ENCODE measurements around the gene NPIPA8.
"Not testable (repeated sequence)": the region's sequence is repeated elsewhere in the genome, so short reads cannot be mapped to it uniquely, and the experiment has no call there.

NPIPA8 gene

GRCh38 chr16:18309159-18309558 is 27.4 kb downstream of the NPIPA8 start:
- not testable (repeated sequence) for H3K27ac ChIP-seq (ENCODE audit: low read depth, low read length); H3K4me3 ChIP-seq (ENCODE audit: low read length); H3K9me3 ChIP-seq (ENCODE audit: insufficient read depth, low read depth, low read length); H3K4me1 ChIP-seq (ENCODE audit: insufficient read depth, low read length); H3K9ac ChIP-seq (ENCODE audit: low read depth, low read length); H3K36me3 ChIP-seq (ENCODE audit: insufficient read depth, low read length); H3K27me3 ChIP-seq (ENCODE audit: insufficient read depth, low read length)
- no CpG with 5 or more reads among the region's 2 CpGs for WGBS

DNA sequence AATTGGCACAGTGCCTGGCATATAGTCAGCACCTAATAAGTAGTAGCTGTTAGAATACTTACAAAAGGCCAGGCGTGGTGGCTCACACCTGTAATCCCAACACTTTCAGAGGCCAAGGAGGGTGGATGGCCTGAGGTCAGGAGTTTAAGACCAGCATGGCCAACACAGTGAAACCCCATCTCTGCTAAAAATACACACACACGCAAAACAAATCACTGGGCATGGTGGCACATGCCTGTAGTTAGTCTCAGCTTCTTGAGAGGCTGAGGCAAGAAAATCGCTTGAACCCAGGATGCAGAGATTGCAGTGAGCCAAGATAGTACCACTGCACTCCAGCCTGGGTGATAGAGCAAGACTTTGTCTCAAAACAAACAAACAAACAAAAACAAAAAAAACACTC is 29.3 kb downstream of the NPIPA8 start:
- not testable (repeated sequence) for H3K36me3 ChIP-seq (ENCODE audit: insufficient read depth, low read length); H3K4me1 ChIP-seq (ENCODE audit: insufficient read depth, low read length); H3K27me3 ChIP-seq (ENCODE audit: insufficient read depth, low read length); H3K27ac ChIP-seq (ENCODE audit: low read depth, low read length); H3K4me3 ChIP-seq (ENCODE audit: low read length); H3K9me3 ChIP-seq (ENCODE audit: insufficient read depth, low read depth, low read length); H3K9ac ChIP-seq (ENCODE audit: low read depth, low read length)
- WGBS, result no CpG with 5 or more reads among the region's 3 CpGs

GRCh38 chr16:18306066-18306465 is 30.5 kb downstream of the NPIPA8 start:
- not testable (repeated sequence) for H3K36me3 ChIP-seq (ENCODE audit: insufficient read depth, low read length); H3K4me3 ChIP-seq (ENCODE audit: low read length); H3K9ac ChIP-seq (ENCODE audit: low read depth, low read length); H3K27ac ChIP-seq (ENCODE audit: low read depth, low read length); H3K4me1 ChIP-seq (ENCODE audit: insufficient read depth, low read length); H3K27me3 ChIP-seq (ENCODE audit: insufficient read depth, low read length); H3K9me3 ChIP-seq (ENCODE audit: insufficient read depth, low read depth, low read length)
- WGBS, result 75% methylated on average over 2 of the region's 5 CpGs

DNA sequence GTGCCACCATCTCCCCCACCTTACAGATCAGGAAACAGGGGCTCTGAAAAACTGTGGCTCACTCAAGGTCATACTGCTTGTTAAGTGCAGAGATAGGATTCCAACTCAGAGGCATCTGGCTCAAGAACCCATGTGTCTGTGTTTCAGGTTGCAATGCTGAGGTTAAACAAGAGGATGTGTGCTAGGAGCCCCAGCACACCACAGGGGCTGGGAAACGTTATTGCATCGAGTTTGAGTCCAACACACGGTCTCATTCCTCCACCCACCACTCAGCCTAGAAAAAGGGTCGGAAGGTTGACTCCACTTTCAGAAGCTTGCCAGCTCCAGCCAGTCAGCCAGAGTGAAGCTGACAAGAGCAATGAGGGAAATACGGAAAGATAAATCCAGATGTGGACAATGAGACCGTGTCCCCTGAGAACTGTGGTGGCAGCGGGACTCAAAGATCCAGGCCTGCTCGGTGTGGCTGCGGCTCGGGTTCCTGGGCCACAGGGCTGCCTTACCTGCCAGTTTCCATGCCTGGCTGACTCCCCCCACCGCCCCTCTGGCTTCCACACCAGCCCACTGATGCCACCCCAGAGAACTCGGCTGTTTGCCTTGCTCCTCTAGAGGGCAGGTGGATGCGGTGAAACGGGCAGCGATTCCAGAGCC is 33.4 kb downstream of the NPIPA8 start:
- not testable (repeated sequence) for H3K9ac ChIP-seq (ENCODE audit: low read depth, low read length); H3K4me1 ChIP-seq (ENCODE audit: insufficient read depth, low read length); H3K36me3 ChIP-seq (ENCODE audit: insufficient read depth, low read length); H3K4me3 ChIP-seq (ENCODE audit: low read length); H3K27ac ChIP-seq (ENCODE audit: low read depth, low read length); H3K9me3 ChIP-seq (ENCODE audit: insufficient read depth, low read depth, low read length); H3K27me3 ChIP-seq (ENCODE audit: insufficient read depth, low read length)
- 96% methylated on average over 3 of the region's 15 CpGs for WGBS

GRCh38 chr16:18297714-18298113 is 38.8 kb downstream of the NPIPA8 start:
- H3K9me3 ChIP-seq (ENCODE audit: insufficient read depth, low read depth, low read length); H3K36me3 ChIP-seq (ENCODE audit: insufficient read depth, low read length); H3K4me1 ChIP-seq (ENCODE audit: insufficient read depth, low read length); H3K9ac ChIP-seq (ENCODE audit: low read depth, low read length); H3K4me3 ChIP-seq (ENCODE audit: low read length); H3K27ac ChIP-seq (ENCODE audit: low read depth, low read length); H3K27me3 ChIP-seq (ENCODE audit: insufficient read depth, low read length): not testable (repeated sequence)
- WGBS, result no CpG with 5 or more reads among the region's 1 CpG

DNA sequence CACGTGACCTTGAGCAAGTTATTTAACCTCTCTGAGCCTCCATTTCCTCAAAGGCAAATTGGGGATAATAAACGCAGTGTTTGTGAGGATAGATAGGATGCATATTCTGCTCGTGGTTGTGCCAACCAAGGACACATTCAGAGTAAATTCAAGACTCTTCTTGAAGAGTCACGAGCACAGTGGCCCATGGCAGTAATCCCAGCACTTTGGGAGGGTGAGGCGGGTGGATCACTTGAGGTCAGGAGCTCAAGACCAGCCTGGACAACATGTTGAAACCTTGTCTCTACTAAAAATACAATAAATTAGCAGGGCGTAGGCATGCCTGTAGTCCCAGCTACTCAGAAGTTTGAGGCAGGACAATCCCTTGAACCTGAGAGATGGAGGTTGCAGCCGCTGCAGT is 39.6 kb downstream of the NPIPA8 start:
- H3K4me1 ChIP-seq (ENCODE audit: insufficient read depth, low read length); H3K36me3 ChIP-seq (ENCODE audit: insufficient read depth, low read length); H3K27me3 ChIP-seq (ENCODE audit: insufficient read depth, low read length); H3K9me3 ChIP-seq (ENCODE audit: insufficient read depth, low read depth, low read length); H3K27ac ChIP-seq (ENCODE audit: low read depth, low read length); H3K9ac ChIP-seq (ENCODE audit: low read depth, low read length); H3K4me3 ChIP-seq (ENCODE audit: low read length): not testable (repeated sequence)
- WGBS, result no CpG with 5 or more reads among the region's 7 CpGs

DNA sequence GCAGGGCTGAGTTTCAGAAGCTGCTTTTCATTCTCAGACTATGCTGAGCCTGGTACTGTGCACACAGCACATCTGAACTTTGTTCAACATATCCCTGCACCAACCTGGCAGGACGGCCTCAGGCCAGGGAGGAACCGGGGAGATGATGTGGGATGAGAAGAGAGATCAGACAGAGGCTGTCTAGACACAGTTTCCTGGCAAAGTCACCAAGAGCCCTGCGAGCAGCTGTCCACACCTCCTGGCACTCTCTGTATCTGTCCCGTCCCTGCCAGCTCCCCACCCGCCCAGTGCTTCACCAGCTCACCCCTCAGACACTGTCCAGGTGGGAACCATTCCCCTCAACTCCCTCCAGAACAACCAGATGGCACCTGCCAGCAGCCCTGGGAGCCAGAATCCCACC is 42.2 kb downstream of the NPIPA8 start:
- H3K4me3 ChIP-seq (ENCODE audit: low read length); H3K9ac ChIP-seq (ENCODE audit: low read depth, low read length); H3K9me3 ChIP-seq (ENCODE audit: insufficient read depth, low read depth, low read length); H3K4me1 ChIP-seq (ENCODE audit: insufficient read depth, low read length); H3K27me3 ChIP-seq (ENCODE audit: insufficient read depth, low read length); H3K36me3 ChIP-seq (ENCODE audit: insufficient read depth, low read length); H3K27ac ChIP-seq (ENCODE audit: low read depth, low read length): not testable (repeated sequence)
- no CpG with 5 or more reads among the region's 5 CpGs for WGBS

DNA sequence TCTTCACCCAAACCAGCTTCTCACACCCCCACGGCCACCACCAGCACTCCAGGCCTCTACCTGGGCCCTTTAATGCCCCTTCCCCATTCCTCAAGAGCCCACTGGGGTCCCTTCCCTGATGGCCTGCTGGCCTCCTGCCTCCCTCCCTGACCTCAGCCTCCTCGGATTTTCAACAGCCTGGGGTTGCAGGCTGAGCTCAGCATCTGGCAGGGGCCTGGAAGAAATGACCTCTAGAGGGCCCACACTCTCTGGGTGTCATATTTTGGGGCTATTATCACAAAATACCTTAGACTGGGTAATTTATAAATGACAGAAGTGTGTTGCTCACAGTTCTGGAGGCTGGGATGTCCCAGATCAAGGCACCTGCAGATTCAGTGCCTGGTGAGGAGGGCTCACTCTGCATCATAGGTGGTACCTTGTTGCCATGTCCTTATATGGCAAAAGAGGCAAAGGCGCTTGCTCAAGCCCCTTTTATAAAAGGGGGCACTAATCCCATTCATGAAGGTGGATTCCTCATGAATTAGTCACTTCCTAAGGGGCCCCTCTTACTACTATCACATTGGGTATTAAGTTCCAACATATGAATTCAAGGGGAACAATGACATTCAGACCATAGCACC is 43.1 kb downstream of the NPIPA8 start:
- H3K27ac ChIP-seq (ENCODE audit: low read depth, low read length); H3K27me3 ChIP-seq (ENCODE audit: insufficient read depth, low read length); H3K9me3 ChIP-seq (ENCODE audit: insufficient read depth, low read depth, low read length); H3K4me1 ChIP-seq (ENCODE audit: insufficient read depth, low read length); H3K9ac ChIP-seq (ENCODE audit: low read depth, low read length); H3K4me3 ChIP-seq (ENCODE audit: low read length); H3K36me3 ChIP-seq (ENCODE audit: insufficient read depth, low read length): not testable (repeated sequence)
- WGBS, result 92% methylated on average over 1 of the region's 3 CpGs

DNA sequence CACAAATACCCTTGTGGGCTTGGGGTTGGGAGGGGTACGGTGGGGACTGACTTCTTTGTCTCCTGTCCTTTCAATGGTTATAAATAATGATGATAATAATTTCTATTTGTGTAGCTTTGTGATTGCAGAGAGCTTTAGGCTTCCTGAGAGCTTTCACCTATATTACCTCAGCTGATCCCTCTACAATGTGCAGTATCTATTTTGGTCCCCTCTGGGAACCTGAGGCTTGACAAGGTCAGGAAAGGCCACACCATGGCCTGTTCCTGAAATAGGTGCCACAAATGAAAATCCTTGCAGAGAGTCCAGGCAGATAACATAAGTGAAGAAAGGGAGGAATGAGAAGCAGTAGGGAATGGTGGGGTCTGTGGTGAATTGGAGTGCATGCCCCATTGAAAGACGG is 45.6 kb downstream of the NPIPA8 start:
- not testable (repeated sequence) for H3K27me3 ChIP-seq (ENCODE audit: insufficient read depth, low read length); H3K4me3 ChIP-seq (ENCODE audit: low read length); H3K9ac ChIP-seq (ENCODE audit: low read depth, low read length); H3K36me3 ChIP-seq (ENCODE audit: insufficient read depth, low read length); H3K27ac ChIP-seq (ENCODE audit: low read depth, low read length); H3K4me1 ChIP-seq (ENCODE audit: insufficient read depth, low read length); H3K9me3 ChIP-seq (ENCODE audit: insufficient read depth, low read depth, low read length)
- no CpG with 5 or more reads among the region's 2 CpGs for WGBS

GRCh38 chr16:18286342-18286741 is 50.2 kb downstream of the NPIPA8 start:
- H3K4me1 ChIP-seq (ENCODE audit: insufficient read depth, low read length); H3K27me3 ChIP-seq (ENCODE audit: insufficient read depth, low read length); H3K36me3 ChIP-seq (ENCODE audit: insufficient read depth, low read length); H3K9me3 ChIP-seq (ENCODE audit: insufficient read depth, low read depth, low read length); H3K27ac ChIP-seq (ENCODE audit: low read depth, low read length); H3K9ac ChIP-seq (ENCODE audit: low read depth, low read length); H3K4me3 ChIP-seq (ENCODE audit: low read length): not testable (repeated sequence)
- no CpG with 5 or more reads among the region's 1 CpG for WGBS

DNA sequence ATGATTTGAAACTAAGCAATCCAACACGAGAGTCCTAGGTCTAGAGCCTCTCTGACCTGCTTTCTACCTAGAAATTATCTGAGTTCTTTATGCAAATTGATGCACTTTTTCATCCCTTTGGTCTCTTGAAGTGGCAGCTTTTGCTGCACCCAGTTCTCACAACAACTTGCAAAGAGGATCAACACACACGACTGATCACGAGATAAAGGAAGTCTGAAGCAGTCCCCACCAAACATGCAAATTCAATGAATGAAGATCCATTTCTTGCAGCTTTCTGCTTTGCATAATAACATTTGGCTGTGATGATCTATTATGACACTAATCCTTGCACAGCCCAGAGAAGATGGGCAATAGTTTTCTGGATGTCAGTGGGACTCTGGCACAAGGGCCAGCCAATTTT is 56.2 kb downstream of the NPIPA8 start:
- H3K4me3 ChIP-seq (ENCODE audit: low read length); H3K36me3 ChIP-seq (ENCODE audit: insufficient read depth, low read length); H3K27ac ChIP-seq (ENCODE audit: low read depth, low read length); H3K27me3 ChIP-seq (ENCODE audit: insufficient read depth, low read length); H3K9ac ChIP-seq (ENCODE audit: low read depth, low read length); H3K9me3 ChIP-seq (ENCODE audit: insufficient read depth, low read depth, low read length); H3K4me1 ChIP-seq (ENCODE audit: insufficient read depth, low read length): not testable (repeated sequence)
- WGBS, result no CpG with 5 or more reads among the region's 3 CpGs

GRCh38 chr16:18276756-18277155 is 59.8 kb downstream of the NPIPA8 start:
- H3K4me1 ChIP-seq (ENCODE audit: insufficient read depth, low read length); H3K27me3 ChIP-seq (ENCODE audit: insufficient read depth, low read length); H3K9ac ChIP-seq (ENCODE audit: low read depth, low read length); H3K9me3 ChIP-seq (ENCODE audit: insufficient read depth, low read depth, low read length); H3K27ac ChIP-seq (ENCODE audit: low read depth, low read length); H3K36me3 ChIP-seq (ENCODE audit: insufficient read depth, low read length); H3K4me3 ChIP-seq (ENCODE audit: low read length): not testable (repeated sequence)
- WGBS, result no CpG with 5 or more reads among the region's 3 CpGs
